ENCODE results near the gene SHROOM3. TPM values are rescaled to one million over a fixed set of nuclear protein-coding genes. Genes with fewer than 3 reads are reported as not detected.

SHROOM3 gene
- total and polyA plus RNA-seq, 12 donors: 1.1 to 16.2 (median 8.8) TPM

DNA sequence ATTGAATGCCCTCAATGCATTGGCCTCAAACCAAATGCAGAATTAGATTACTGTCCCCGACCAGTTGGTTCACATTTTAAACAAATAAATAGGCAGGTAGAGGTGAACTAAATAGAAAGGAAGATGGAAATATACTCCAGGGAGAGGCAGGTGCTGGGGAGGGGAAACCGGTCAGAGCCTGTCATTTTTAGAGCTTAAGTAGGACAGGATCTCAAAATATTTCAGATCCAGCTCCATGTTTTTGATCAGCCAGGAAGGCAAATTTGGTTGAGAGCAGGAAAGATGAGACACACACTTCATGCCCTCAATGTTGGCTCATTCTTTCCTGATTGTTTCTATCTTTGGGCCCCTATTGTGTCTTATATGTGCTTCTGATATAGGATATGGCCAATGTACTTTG is 206.7 kb downstream of the SHROOM3 start:
- intact Hi-C loops (cut with DNase I): no loop called here
- TF ChIP-seq CTCF (IDR thresholded peaks at IDR 0.05): no peak
- no peak for TF ChIP-seq POLR2A (IDR thresholded peaks at IDR 0.05)
- Histone ChIP-seq H3K27ac (no peak overlapping the region), H3K4me3 (no peak overlapping the region), H3K36me3 (replicated peaks in 1 of 2) (no peaks in the 10 kb centered on the region), H3K9me3 (replicated peaks in 1 of 3) (no peaks in the 10 kb centered on the region), H3K27me3 (no peaks in the 10 kb centered on the region), H3K4me1 (replicated peaks in 1 of 2) (no peaks in the 10 kb centered on the region)
- DNase-seq: no peak
- 92 to 99% (median 95%) methylated on average over 2 of the region's 2 CpGs for WGBS, 4 donors

DNA sequence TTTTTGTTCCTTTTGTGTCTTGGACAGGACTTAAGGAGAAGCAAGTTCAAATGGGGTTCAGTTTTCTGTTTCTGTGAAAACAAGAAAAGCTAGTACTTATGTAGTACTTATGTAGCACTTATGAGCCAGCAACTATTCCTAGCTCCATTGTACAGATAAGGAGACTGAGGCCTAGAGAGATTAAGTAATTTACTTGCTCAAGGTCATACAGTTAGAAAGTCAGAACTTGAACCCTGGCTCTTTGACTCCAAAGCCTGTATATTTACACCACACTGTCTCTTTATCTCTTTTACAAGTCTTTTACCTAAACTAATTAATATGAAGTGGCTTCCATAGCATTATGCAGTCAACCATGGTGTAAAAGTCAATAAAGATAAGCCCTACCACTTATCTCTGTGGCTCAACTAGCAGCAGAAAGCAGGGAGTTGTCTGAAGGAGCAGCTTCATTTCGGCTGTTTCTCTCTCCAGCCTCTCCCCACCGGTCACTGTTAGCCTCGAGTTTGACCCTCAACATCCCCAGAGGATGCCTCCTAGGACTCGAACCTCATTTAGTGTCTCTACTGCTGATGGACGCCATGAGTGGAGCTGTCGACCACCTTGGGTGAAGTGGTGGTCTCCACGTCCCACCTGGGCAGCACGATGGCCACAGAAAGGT is 209.9 kb downstream of the SHROOM3 start:
- DNase-seq: no peak
- H3K27ac ChIP-seq: no peak overlapping the region
- H3K27me3 ChIP-seq: no peaks in the 10 kb centered on the region
- H3K36me3 ChIP-seq (replicated peaks in 1 of 2): no peaks in the 10 kb centered on the region
- H3K4me1 ChIP-seq (replicated peaks in 1 of 2): no peaks in the 10 kb centered on the region
- H3K9me3 ChIP-seq (replicated peaks in 1 of 3): no peaks in the 10 kb centered on the region
- TF ChIP-seq CTCF (IDR thresholded peaks at IDR 0.05) (no peak), POLR2A (IDR thresholded peaks at IDR 0.05) (no peak)
- intact Hi-C loops (cut with DNase I): no loop called here
- no peak overlapping the region for H3K4me3 ChIP-seq
- 83 to 94% (median 90%) methylated on average over 8 of the region's 8 CpGs for WGBS, 4 donors

DNA sequence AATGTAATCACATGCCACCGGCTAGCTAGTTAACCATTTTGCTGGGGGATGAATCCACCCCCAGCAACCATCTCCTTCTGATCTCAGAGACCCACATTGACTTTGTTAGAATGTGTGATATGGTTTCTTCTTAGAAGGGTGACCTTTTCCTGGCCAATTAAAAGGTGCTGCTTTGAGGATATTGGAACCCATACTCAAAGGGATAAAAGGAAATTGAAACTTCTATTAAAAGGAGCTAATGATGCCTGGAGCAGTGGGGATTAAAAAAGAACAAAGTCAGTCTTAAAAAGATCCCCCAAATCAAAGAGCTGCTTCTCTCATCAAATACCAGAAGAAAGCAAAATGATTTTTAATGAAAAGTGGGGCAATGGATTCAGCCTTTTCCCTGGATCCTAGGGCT is 214.1 kb downstream of the SHROOM3 start:
- no peaks in the 10 kb centered on the region for H3K9me3 ChIP-seq (replicated peaks in 1 of 3)
- no peaks in the 10 kb centered on the region for H3K27me3 ChIP-seq
- H3K36me3 ChIP-seq (replicated peaks in 1 of 2): no peaks in the 10 kb centered on the region
- H3K4me1 ChIP-seq (replicated peaks in 1 of 2): no peaks in the 10 kb centered on the region
- TF ChIP-seq CTCF (IDR thresholded peaks at IDR 0.05) (no peak), POLR2A (IDR thresholded peaks at IDR 0.05) (no peak)
- WGBS, 4 donors: 95 to 97% (median 96%) methylated on average over 1 of the region's 1 CpG
- intact Hi-C loops (cut with DNase I): no loop called here
- H3K27ac ChIP-seq: no peak overlapping the region
- no peak overlapping the region for H3K4me3 ChIP-seq
- no peak for DNase-seq

GRCh38 chr4:76651616-76652015 is 216.6 kb downstream of the SHROOM3 start:
- no peaks in the 10 kb centered on the region for H3K27me3 ChIP-seq
- DNase-seq: no peak
- H3K4me3 ChIP-seq: no peak overlapping the region
- H3K4me1 ChIP-seq (replicated peaks in 1 of 2): no peaks in the 10 kb centered on the region
- no peaks in the 10 kb centered on the region for H3K36me3 ChIP-seq (replicated peaks in 1 of 2)
- no peaks in the 10 kb centered on the region for H3K9me3 ChIP-seq (replicated peaks in 1 of 3)
- WGBS, 4 donors: 83 to 89% (median 88%) methylated on average over 2 of the region's 2 CpGs
- intact Hi-C loops (cut with DNase I): no loop called here
- TF ChIP-seq CTCF (IDR thresholded peaks at IDR 0.05) (no peak), POLR2A (IDR thresholded peaks at IDR 0.05) (no peak)
- no peak overlapping the region for H3K27ac ChIP-seq

Measured in adrenal gland (tissue), 12 donors.